Karpas-422 (cell line): Measurements from ENCODE around the gene RAB44. TPM values are rescaled to one million over a fixed set of nuclear protein-coding genes. Genes with fewer than 3 reads are reported as not detected.

Experiments
- DNase-seq: peaks from one replicate; pipeline ENCODE4 v3.0.0-alpha.2; 2015
- H2AFZ ChIP-seq: fragments of 200-600 bp; sonication (generic); 2 replicates; pipeline ENCODE4 v1.6.1; 2014; ENCODE audit warnings: antibody characterized with exemption, low read length, mixed read lengths
- H3K27ac ChIP-seq: fragments of 200-600 bp; sonication (generic); 2 replicates; pipeline ENCODE4 v1.5.1; 2014; ENCODE audit warnings: mild to moderate bottlenecking, low read length, moderate library complexity
- H3K27me3 ChIP-seq: fragments of 200-600 bp; sonication (generic); 2 replicates; pipeline ENCODE4 v1.6.1; 2014; ENCODE audit warnings: low read length, mixed read lengths
- H3K36me3 ChIP-seq: fragments of 200-600 bp; sonication (generic); 2 replicates; pipeline ENCODE4 v1.6.1; 2014; ENCODE audit warnings: low read length, mixed read lengths; ENCODE audit not compliant: insufficient read depth
- H3K4me1 ChIP-seq: fragments of 200-600 bp; sonication (generic); 2 replicates; pipeline ENCODE4 v1.6.1; 2014; ENCODE audit warnings: mild to moderate bottlenecking, low read length, mixed read lengths
- H3K4me2 ChIP-seq: fragments of 200-600 bp; sonication (generic); 2 replicates; pipeline ENCODE4 v1.6.1; 2014; ENCODE audit warnings: low read length, low read depth, mild to moderate bottlenecking; ENCODE audit not compliant: poor library complexity, severe bottlenecking
- H3K4me3 ChIP-seq: fragments of 200-600 bp; sonication (generic); 2 replicates; pipeline ENCODE4 v1.5.1; 2014; ENCODE audit warnings: mild to moderate bottlenecking, antibody characterized with exemption, low read length, mixed read lengths
- H3K79me2 ChIP-seq: fragments of 200-600 bp; sonication (generic); 2 replicates; pipeline ENCODE4 v1.6.1; 2014; ENCODE audit warnings: mild to moderate bottlenecking, low read length, mixed read lengths
- H3K9ac ChIP-seq: fragments of 200-600 bp; sonication (generic); 2 replicates; pipeline ENCODE4 v1.6.0; 2014; ENCODE audit warnings: low read length
- H3K9me2 ChIP-seq: fragments of 200-600 bp; sonication (generic), shearing (Covaris generic); replicated peaks from 2 replicates; pipeline ENCODE4 v1.6.0; 2014; ENCODE audit warnings: mild to moderate bottlenecking, low read length, moderate library complexity; ENCODE audit not compliant: insufficient read depth
- H3K9me3 ChIP-seq: fragments of 300-700, 200-600 bp; sonication (generic); 2 replicates; pipeline ENCODE4 v1.6.1; 2014; ENCODE audit warnings: low read length, mixed read lengths
- H4K20me1 ChIP-seq: fragments of 200-600 bp; sonication (generic); 2 replicates; pipeline ENCODE4 v1.6.1; 2014; ENCODE audit warnings: mild to moderate bottlenecking, antibody characterized with exemption, low read length, low read depth; ENCODE audit not compliant: insufficient read depth
- total RNA-seq: library from RNA; depleted of rRNA; stranded (reverse); fragments of >200 nt; shearing (Covaris generic); gene quantifications from 2 replicates; pipeline ENCODE4 v1.2.3, GENCODE V29; 2014; ENCODE audit warnings: low replicate concordance

Gene RAB44
- total RNA-seq, 1 experiment from 2014 or later, result not detected

- Histone ChIP-seq H3K36me3 (no peaks in the 10 kb centered on the region), H2AFZ (no peak overlapping the region), H3K4me2 (no peak overlapping the region), H3K27ac (no peak overlapping the region), H3K27me3 (no peaks in the 10 kb centered on the region), H3K9me2 (no peaks in the 10 kb centered on the region), H3K4me3 (no peak overlapping the region), H3K9me3 (no peaks in the 10 kb centered on the region), H3K9ac (no peak overlapping the region), H3K79me2 (no peaks in the 10 kb centered on the region), H3K4me1 (no peaks in the 10 kb centered on the region; the same call in 1 of the 2 replicates), H4K20me1 (no peaks in the 10 kb centered on the region)
- DNase-seq, result no peak
Observed at GRCh38 chr6:36686668-36687513, 10.7 kb upstream of the RAB44 start.

GRCh38 chr6:36688063-36688738, 9.4 kb upstream of the RAB44 start:
- Histone ChIP-seq H3K27me3 (no peaks in the 10 kb centered on the region), H3K9ac (no peak overlapping the region), H3K4me1 (no peaks in the 10 kb centered on the region; the same call in 1 of the 2 replicates), H3K9me3 (no peaks in the 10 kb centered on the region), H3K79me2 (no peaks in the 10 kb centered on the region), H3K4me2 (no peak overlapping the region), H3K4me3 (no peak overlapping the region), H3K36me3 (no peaks in the 10 kb centered on the region), H4K20me1 (no peaks in the 10 kb centered on the region), H3K9me2 (no peaks in the 10 kb centered on the region), H3K27ac (no peak overlapping the region), H2AFZ (no peak overlapping the region)
- DNase-seq, result no peak

- Histone ChIP-seq H3K4me3 (no peak overlapping the region), H3K79me2 (no peaks in the 10 kb centered on the region), H2AFZ (no peak overlapping the region), H4K20me1 (no peaks in the 10 kb centered on the region), H3K9me2 (no peaks in the 10 kb centered on the region), H3K9ac (no peak overlapping the region), H3K9me3 (no peaks in the 10 kb centered on the region), H3K27me3 (no peaks in the 10 kb centered on the region), H3K36me3 (no peaks in the 10 kb centered on the region), H3K4me2 (no peak overlapping the region), H3K27ac (no peak overlapping the region), H3K4me1 (no peaks in the 10 kb centered on the region; the same call in 1 of the 2 replicates)
- DNase-seq, result no peak
Observed at GRCh38 chr6:36688739-36689075, 8.9 kb upstream of the RAB44 start.

GRCh38 chr6:36691011-36691410, 6.6 kb upstream of the RAB44 start:
- Histone ChIP-seq H3K4me3 (no peak overlapping the region), H3K27ac (no peak overlapping the region), H3K9me2 (no peaks in the 10 kb centered on the region), H3K27me3 (no peaks in the 10 kb centered on the region), H3K4me1 (no peaks in the 10 kb centered on the region; the same call in 1 of the 2 replicates), H3K9me3 (no peaks in the 10 kb centered on the region), H3K36me3 (no peaks in the 10 kb centered on the region), H3K79me2 (no peaks in the 10 kb centered on the region), H2AFZ (no peak overlapping the region), H3K4me2 (no peak overlapping the region), H4K20me1 (no peaks in the 10 kb centered on the region), H3K9ac (no peak overlapping the region)
- no peak for DNase-seq

GRCh38 chr6:36691612-36692011, 6.0 kb upstream of the RAB44 start:
- H3K4me3 ChIP-seq, result no peak overlapping the region
- no peaks in the 10 kb centered on the region; the same call in 1 of the 2 replicates for H3K4me1 ChIP-seq
- no peaks in the 10 kb centered on the region for H3K9me3 ChIP-seq
- no peak overlapping the region for H3K4me2 ChIP-seq
- DNase-seq, result no peak
- H3K9me2 ChIP-seq, result no peaks in the 10 kb centered on the region
- no peaks in the 10 kb centered on the region for H3K79me2 ChIP-seq
- H2AFZ ChIP-seq, result no peak overlapping the region
- H3K27me3 ChIP-seq, result no peaks in the 10 kb centered on the region
- H3K27ac ChIP-seq, result no peak overlapping the region
- H3K36me3 ChIP-seq, result no peaks in the 10 kb centered on the region
- no peak overlapping the region for H3K9ac ChIP-seq
- H4K20me1 ChIP-seq, result no peaks in the 10 kb centered on the region

- Histone ChIP-seq H3K4me2 (no peak overlapping the region), H3K36me3 (no peaks in the 10 kb centered on the region), H3K9me3 (no peaks in the 10 kb centered on the region), H3K9ac (no peak overlapping the region), H4K20me1 (no peaks in the 10 kb centered on the region), H3K4me3 (no peak overlapping the region), H2AFZ (no peak overlapping the region), H3K27me3 (no peaks in the 10 kb centered on the region), H3K27ac (no peak overlapping the region), H3K4me1 (no peaks in the 10 kb centered on the region; the same call in 1 of the 2 replicates), H3K79me2 (no peaks in the 10 kb centered on the region), H3K9me2 (no peaks in the 10 kb centered on the region)
- peak; percentile 57 for DNase-seq
Observed at GRCh38 chr6:36692220-36692619, 5.4 kb upstream of the RAB44 start.

- Histone ChIP-seq H3K27ac (no peak overlapping the region), H3K9me3 (no peaks in the 10 kb centered on the region), H3K4me3 (no peak overlapping the region)
Observed at GRCh38 chr6:36692861-36693702, 4.5 kb upstream of the RAB44 start.

GRCh38 chr6:36694616-36695015, 3.0 kb upstream of the RAB44 start:
- no peak overlapping the region for H2AFZ ChIP-seq
- no peaks in the 10 kb centered on the region for H3K79me2 ChIP-seq
- H3K4me3 ChIP-seq, result no peak overlapping the region
- H3K36me3 ChIP-seq, result no peaks in the 10 kb centered on the region
- no peaks in the 10 kb centered on the region for H3K9me3 ChIP-seq
- H3K27me3 ChIP-seq, result no peaks in the 10 kb centered on the region
- H3K4me2 ChIP-seq, result no peak overlapping the region
- H3K9ac ChIP-seq, result no peak overlapping the region
- H3K9me2 ChIP-seq, result no peaks in the 10 kb centered on the region
- no peaks in the 10 kb centered on the region; the same call in 1 of the 2 replicates for H3K4me1 ChIP-seq
- DNase-seq, result no peak
- H4K20me1 ChIP-seq, result no peaks in the 10 kb centered on the region
- H3K27ac ChIP-seq, result no peak overlapping the region

More at GRCh38 chr6:36692861-36693702, 4.5 kb upstream of the RAB44 start:
- H4K20me1 ChIP-seq, result no peaks in the 10 kb centered on the region
- no peak overlapping the region for H2AFZ ChIP-seq
- H3K4me2 ChIP-seq, result no peak overlapping the region
- H3K36me3 ChIP-seq, result no peaks in the 10 kb centered on the region
- no peaks in the 10 kb centered on the region; the same call in 1 of the 2 replicates for H3K4me1 ChIP-seq
- no peak overlapping the region for H3K9ac ChIP-seq
- H3K9me2 ChIP-seq, result no peaks in the 10 kb centered on the region
- H3K79me2 ChIP-seq, result no peaks in the 10 kb centered on the region
- no peak for DNase-seq
- no peaks in the 10 kb centered on the region for H3K27me3 ChIP-seq
